Fibroblast of lung (primary cell): ENCODE measurements around the gene ELFN1. TPM values are rescaled to one million over a fixed set of nuclear protein-coding genes. Genes with fewer than 3 reads are reported as not detected.

Source experiments
- DNase-seq, 2 donors: peaks; one replicate each; pipeline versions ENCODE4 v3.0.0 to v3.0.0-alpha.2; 2010; ENCODE audit warnings: low read depth in 2 of 2
- H2AFZ ChIP-seq: 2 replicates; pipeline ENCODE4 v1.5.1; 2012; ENCODE audit warnings: low read length, control low read depth, inconsistent platforms
- H3K27ac ChIP-seq: 2 replicates; pipeline ENCODE4 v1.5.1; 2011; ENCODE audit warnings: low read length, control low read depth; ENCODE audit not compliant: insufficient read depth
- H3K27me3 ChIP-seq: 2 replicates; pipeline ENCODE4 v1.5.1; 2011; ENCODE audit warnings: mild to moderate bottlenecking, low read length; ENCODE audit not compliant: control insufficient read depth, insufficient read depth
- H3K36me3 ChIP-seq: 2 replicates; pipeline ENCODE4 v1.5.1; 2011; ENCODE audit warnings: low read length; ENCODE audit not compliant: control insufficient read depth, insufficient read depth
- H3K4me1 ChIP-seq: 2 replicates; pipeline ENCODE4 v1.5.1; 2011; ENCODE audit warnings: low read length; ENCODE audit not compliant: control insufficient read depth, insufficient read depth; ENCODE audit errors: extremely low read depth
- H3K4me2 ChIP-seq: 2 replicates; pipeline ENCODE4 v1.5.1; 2011; ENCODE audit warnings: low read length, control low read depth; ENCODE audit not compliant: insufficient read depth; ENCODE audit errors: extremely low read depth
- H3K4me3 ChIP-seq, 4 experiments: fragments of 200-600 bp in 1 of 4; sonication (generic) in 1 of 4; replicated peaks in 1 of 4; 2 replicates each; pipeline ENCODE4 v1.5.1; 2011 to 2016; ENCODE audit warnings: low read length in 4 of 4, low read depth in 3 of 4, mild to moderate bottlenecking in 3 of 4, control low read depth in 2 of 4, inconsistent platforms in 1 of 4, mixed read lengths in 1 of 4; ENCODE audit not compliant: insufficient read depth in 1 of 4; ENCODE audit errors: control extremely low read depth in 1 of 4
- H3K79me2 ChIP-seq: 2 replicates; pipeline ENCODE4 v1.5.1; 2012; ENCODE audit warnings: mild to moderate bottlenecking, low read length, inconsistent platforms; ENCODE audit not compliant: control insufficient read depth, insufficient read depth
- H3K9ac ChIP-seq: 2 replicates; pipeline ENCODE4 v1.5.1; 2011; ENCODE audit warnings: mild to moderate bottlenecking, low read length, control low read depth; ENCODE audit not compliant: insufficient read depth
- H3K9me3 ChIP-seq: 2 replicates; pipeline ENCODE4 v1.5.1; 2012; ENCODE audit warnings: low read depth, low read length; ENCODE audit not compliant: control insufficient read depth, insufficient read depth
- H4K20me1 ChIP-seq: 2 replicates; pipeline ENCODE4 v1.5.1; 2011; ENCODE audit warnings: low read length; ENCODE audit not compliant: control insufficient read depth, insufficient read depth; ENCODE audit errors: extremely low read depth
- CTCF ChIP-seq, 2 donors: IDR thresholded peaks in 1 of 2; conservative IDR thresholded peaks in 1 of 2; 1 replicate in 1 of 2; 2 replicates in 1 of 2; pipeline ENCODE4 v1.5.1; 2011 to 2012; ENCODE audit warnings: low read length in 2 of 2, control low read depth in 1 of 2, inconsistent platforms in 1 of 2, low read depth in 1 of 2, mild to moderate bottlenecking in 1 of 2
- EZH2 ChIP-seq: IDR thresholded peaks from 2 replicates; pipeline ENCODE4 v1.5.1; 2012; ENCODE audit warnings: low read length, control low read depth, mild to moderate bottlenecking; ENCODE audit errors: missing control alignments
- polyA plus RNA-seq, 2 donors: library from polyadenylated mRNA; depleted of rRNA in 1 of 2; stranded (reverse) in 1 of 2; unstranded in 1 of 2; fragments of >200 nt; gene quantifications; 2 replicates each; pipeline ENCODE4 v1.2.1, GENCODE V29; 2011 to 2012; ENCODE audit warnings: missing spikeins in 1 of 2
- total RNA-seq: library from RNA; depleted of rRNA; stranded (reverse); fragments of >200 nt; gene quantifications from 2 replicates; pipeline ENCODE4 v1.2.1, GENCODE V29; 2014

ELFN1 gene
- total and polyA plus RNA-seq, 2 donors (not counting 1 experiment from before 2014, with no cell fraction given): 0.16 to 0.33 TPM

GRCh38 chr7:1758028-1758858, 88.2 kb downstream of the ELFN1 start:
- no peaks in the 10 kb centered on the region for H3K4me1 ChIP-seq
- H3K4me3 ChIP-seq: no peak overlapping the region
- no peaks in the 10 kb centered on the region for H3K36me3 ChIP-seq
- no peak overlapping the region for H3K27ac ChIP-seq
- H4K20me1 ChIP-seq: no peaks in the 10 kb centered on the region
- no peak overlapping the region for H3K9ac ChIP-seq
- H2AFZ ChIP-seq: no peak overlapping the region
- peak; percentile 1 to 37 for DNase-seq
- H3K79me2 ChIP-seq: no peaks in the 10 kb centered on the region
- H3K4me2 ChIP-seq: no peak overlapping the region
- H3K9me3 ChIP-seq: no peaks in the 10 kb centered on the region
- TF ChIP-seq EZH2 (no peak), CTCF (conservative IDR thresholded peaks at IDR 0.05 in 1 of 2, IDR thresholded peaks at IDR 0.05 in 1 of 2; ENCODE audit: low read depth in 1 of 2, low read length in 2 of 2) (peak; percentile 16 to 26)
- H3K27me3 ChIP-seq: no peaks in the 10 kb centered on the region

GRCh38 chr7:1758859-1759521, 88.9 kb downstream of the ELFN1 start:
- Histone ChIP-seq H2AFZ (no peak overlapping the region), H3K4me2 (no peak overlapping the region), H3K79me2 (no peaks in the 10 kb centered on the region), H3K9ac (no peak overlapping the region), H3K4me3 (no peak overlapping the region), H3K9me3 (no peaks in the 10 kb centered on the region), H3K27ac (no peak overlapping the region), H4K20me1 (no peaks in the 10 kb centered on the region), H3K4me1 (no peaks in the 10 kb centered on the region), H3K27me3 (no peaks in the 10 kb centered on the region), H3K36me3 (no peaks in the 10 kb centered on the region)
- TF ChIP-seq EZH2: no peak
- no peak for TF ChIP-seq CTCF (conservative IDR thresholded peaks at IDR 0.05 in 1 of 2, IDR thresholded peaks at IDR 0.05 in 1 of 2; ENCODE audit: low read depth in 1 of 2, low read length in 2 of 2)
- DNase-seq: no peak

GRCh38 chr7:1761097-1761496, 91.0 kb downstream of the ELFN1 start:
- Histone ChIP-seq H3K9ac (no peak overlapping the region), H3K27me3 (no peaks in the 10 kb centered on the region), H3K4me1 (no peaks in the 10 kb centered on the region), H3K4me3 (no peak overlapping the region), H3K36me3 (no peaks in the 10 kb centered on the region), H3K27ac (no peak overlapping the region), H3K9me3 (no peaks in the 10 kb centered on the region), H3K4me2 (no peak overlapping the region), H3K79me2 (no peaks in the 10 kb centered on the region), H2AFZ (no peak overlapping the region), H4K20me1 (no peaks in the 10 kb centered on the region)
- TF ChIP-seq EZH2: no peak
- no peak for TF ChIP-seq CTCF (conservative IDR thresholded peaks at IDR 0.05 in 1 of 2, IDR thresholded peaks at IDR 0.05 in 1 of 2; ENCODE audit: low read depth in 1 of 2, low read length in 2 of 2)
- no peak for DNase-seq
